HG02973 (cell line): ENCODE results near the gene COMMD10.
"Not testable (repeated sequence)": the region's sequence is repeated elsewhere in the genome, so short reads cannot be mapped to it uniquely, and the experiment has no call there.

ENCODE experiments used
- ATAC-seq: cut with Tn5 transposase; IDR thresholded peaks from one replicate; pipeline ENCODE4 v1.9.1; 2021; ENCODE audit warnings: moderate library complexity; ENCODE audit not compliant: unreplicated experiment

Gene COMMD10

DNA sequence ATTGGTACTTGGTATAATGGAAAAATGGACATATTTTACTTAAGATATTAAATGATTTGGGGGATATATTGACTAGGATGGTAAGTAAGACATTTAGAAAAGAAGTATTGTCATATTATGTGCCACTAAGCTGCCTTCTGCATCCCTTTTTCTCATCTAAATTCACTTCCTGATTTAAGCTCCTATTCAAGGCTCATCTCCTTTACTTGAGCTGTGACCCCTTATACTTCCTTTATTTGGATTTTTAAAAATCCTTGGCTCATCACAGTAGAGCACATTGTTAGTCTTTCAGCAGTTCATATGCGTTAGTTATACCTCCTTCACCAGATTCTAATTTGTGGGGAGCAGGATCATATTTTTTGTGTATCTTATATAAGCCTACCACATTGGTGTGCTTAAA lies 6.6 kb downstream of the COMMD10 start:
- no peak for ATAC-seq

DNA sequence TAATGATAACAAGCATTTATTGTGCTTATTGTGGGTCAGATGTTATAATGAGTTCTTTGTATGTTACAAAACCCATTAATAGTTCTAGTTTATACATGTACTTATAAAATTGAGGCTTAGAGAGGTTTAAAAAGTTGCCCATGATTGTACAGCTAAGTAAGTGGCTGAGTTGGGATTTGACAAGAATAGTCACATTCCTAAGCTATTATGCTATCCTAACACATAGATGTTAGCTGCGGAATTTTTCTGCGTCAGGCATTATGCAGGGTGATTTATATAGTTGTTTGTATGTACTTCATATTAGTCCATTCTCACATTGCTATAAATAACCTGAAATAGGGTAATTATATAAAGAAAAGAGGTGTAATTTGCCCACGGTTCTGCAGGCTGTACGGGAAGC lies 12.5 kb downstream of the COMMD10 start:
- no peak for ATAC-seq

DNA sequence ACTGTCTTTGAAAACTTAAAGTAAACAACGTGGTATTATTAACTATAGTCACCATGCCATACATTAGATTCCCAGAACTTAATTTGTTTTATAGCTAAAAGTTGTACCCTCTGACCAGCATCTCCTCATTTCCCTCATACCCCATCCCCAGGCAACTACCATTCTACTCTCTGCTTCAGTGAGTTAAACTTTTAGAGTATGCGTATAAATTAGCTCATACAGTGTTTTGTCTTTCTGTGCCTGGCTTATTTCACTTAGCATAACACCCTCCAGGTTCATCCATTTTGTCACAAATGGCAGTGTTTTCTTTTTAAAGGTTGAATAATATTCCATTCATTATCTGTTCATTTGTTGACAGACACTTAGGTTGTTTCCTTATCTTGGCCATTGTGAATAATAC lies 14.2 kb downstream of the COMMD10 start:
- ATAC-seq: no peak

DNA sequence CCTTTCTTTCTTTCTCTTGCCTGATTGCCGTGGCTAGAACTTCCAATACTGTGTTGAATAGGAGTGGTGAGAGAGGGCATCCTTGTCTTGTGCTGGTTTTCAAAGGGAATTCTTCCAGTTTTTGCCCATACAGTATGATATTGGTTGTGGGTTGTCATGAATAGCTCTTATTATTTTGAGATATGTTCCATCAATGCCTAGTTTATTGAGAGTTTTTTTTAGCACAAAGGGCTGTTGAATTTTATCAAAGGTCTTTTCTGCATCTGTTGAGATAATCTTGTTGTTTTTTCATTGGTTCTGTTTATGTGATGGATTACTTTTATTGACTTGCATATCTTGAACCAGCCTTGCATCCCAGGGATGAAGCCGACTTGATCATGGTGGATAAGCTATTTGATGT lies 20.1 kb downstream of the COMMD10 start:
- not testable (repeated sequence) for ATAC-seq

DNA sequence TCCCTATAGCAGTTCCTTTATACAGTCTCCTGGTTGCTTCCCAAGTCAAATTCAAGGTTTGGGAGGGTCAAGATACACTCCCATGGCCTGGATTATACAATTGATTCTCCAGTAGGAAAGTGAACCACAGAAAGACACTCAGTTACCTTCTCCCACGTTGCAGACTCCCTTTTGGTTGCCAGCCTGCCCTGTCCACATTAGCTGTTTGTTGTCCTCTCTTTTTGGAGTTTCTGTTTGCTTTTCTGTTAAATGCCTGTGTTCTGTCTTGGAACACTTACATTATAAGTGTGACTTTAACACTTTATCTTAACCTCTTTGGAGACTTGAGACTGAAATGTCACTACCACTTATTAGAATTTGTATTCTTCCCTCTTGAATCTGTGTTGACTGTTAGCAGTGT lies 30.3 kb downstream of the COMMD10 start:
- ATAC-seq: no peak

DNA sequence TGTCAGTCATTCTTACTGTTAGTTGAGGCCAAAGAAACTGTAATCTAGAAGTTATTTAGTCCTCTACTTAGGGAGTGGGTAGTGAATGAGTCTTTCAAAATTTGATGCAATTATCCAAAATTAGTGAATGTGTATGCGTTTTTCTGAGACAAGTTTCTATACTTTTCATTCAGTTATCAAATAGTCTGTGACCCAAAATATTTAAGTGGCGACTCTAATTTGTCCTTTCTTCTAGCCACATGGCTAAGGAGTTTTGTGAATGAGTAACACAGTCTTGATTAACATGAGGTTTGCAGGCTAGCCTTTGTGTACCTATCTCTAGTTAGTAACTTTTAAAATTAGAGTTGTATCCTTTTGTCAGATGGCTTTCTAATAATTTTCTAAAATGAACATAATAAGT lies 45.6 kb downstream of the COMMD10 start:
- no peak for ATAC-seq

DNA sequence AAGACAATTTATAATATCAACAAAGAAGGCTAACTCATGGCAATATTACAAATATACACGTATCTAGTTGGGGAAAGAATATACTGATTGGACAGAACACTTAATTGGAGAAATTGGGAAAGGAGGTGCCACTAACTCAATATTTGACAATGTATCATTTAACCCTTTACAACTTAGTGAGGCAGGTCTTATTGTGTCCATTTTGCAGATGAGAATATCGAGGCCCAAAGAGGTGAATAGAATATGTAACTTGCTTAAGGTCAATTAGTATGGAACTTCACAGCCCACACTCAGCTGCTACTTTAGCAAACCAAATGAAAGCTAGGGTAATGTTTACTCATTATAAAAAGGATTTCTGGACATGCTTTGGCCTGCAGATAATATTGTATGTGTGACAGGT lies 46.2 kb downstream of the COMMD10 start:
- no peak for ATAC-seq

DNA sequence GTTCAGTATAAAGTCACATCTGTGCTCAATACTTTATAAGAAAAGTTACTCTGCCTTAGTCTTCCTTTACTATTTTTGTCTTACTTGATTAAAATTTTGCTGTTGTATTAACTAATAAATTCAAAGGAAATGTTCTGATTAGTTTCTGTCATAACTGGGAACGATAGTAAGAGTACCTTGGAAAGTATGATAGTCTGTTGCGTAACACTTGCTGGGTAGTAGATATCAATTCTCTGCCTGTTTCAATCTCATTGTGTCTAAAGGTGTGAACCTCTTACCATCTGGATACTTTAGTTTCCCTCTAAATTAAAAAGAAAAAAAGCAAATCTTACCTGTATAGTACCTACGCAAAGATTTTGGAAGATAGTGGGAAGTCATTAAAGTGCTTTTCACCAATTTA lies 48.5 kb downstream of the COMMD10 start:
- ATAC-seq: no peak

DNA sequence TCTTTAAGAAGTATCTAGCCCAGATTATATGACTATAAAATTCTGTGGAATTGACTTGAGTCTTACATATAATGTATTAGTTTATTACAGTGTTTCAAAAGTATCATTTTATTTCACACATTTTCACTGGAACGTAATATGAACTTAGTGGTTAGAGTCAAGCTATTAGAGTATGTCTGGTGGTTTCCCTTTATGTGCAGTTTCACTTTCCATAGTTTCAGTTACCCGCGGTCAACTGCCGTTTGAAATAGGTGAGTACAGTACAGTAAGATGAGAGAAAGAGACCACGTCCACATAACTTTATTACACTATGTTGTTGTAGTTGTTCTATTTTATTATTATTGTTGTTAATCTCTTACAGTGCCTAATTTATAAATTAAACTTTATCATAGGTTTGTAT lies 50.5 kb downstream of the COMMD10 start:
- ATAC-seq: peak; percentile 100

DNA sequence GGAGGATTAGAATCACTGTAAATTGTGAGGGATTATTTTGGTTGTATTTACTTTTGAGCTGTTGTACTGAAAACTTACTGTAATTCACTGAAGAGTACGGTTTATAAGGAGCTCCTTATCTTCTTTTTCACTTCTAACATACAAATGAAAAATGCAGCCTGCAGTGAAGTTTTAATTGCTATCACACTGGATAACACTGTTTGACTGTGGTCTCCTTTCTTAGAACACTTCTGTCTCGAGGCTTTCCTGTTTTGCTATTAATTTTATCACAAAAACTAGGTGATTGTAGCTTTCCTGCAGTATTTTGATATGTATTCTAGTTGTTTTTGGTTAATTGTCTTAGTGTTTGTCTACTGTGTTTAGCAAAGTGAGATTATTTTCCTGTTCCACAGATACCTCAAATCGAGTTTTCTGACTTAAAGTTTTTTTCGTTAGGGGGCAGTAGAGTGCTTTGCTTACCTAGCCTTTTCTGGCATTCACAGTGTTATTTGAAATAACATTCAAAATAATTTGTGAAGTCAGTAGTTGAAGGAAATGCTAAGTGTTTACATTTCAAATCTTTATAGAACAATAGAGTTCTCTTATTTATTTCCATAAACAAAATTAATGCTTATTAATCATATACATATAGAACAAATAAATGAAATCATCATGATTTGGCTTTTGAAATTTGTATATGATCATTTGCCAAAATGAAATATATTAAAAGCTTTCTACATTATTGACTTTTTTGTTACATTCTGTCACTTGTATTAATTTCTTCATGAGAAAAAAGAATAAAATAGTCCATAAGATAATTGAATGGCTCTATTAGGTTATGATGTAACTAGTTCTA lies 52.9 kb downstream of the COMMD10 start:
- ATAC-seq: no peak

DNA sequence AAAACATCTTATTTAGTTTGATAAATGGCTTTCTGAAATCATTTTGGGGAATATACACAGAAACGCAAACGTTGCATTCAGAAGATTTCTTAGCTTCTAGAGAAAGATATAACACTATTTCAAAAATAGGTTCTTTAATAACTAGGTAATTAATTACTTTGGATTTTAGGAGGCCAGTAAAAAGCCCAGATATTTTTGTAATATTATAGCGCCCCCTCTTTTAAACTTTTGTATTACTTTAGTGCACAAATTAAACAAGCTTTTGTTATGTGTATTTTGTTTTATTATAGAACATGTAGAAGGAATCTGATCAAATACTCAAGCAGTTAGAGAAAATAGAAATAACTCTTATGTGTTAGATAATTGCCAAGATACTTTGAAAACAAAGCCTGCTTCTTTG lies 57.7 kb downstream of the COMMD10 start:
- ATAC-seq: no peak

DNA sequence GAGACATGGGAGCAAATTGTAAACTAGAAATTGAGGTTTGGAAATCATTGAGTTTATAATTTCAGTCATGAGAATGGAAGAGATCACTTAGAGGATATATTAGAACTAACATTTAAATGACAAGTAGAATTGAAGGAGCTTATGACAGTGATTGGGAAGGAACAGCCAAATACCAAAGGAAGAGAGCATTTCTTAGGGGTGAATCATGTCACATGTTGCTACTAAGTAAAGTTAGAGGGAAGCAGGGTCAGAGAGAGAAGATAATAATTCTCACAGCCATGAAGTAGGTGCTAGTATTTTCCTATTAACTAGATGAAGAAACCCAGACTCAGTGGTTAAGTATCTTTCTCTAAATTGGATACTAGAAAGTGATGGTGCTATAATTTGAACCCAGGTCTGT lies 59.3 kb downstream of the COMMD10 start:
- ATAC-seq: no peak

DNA sequence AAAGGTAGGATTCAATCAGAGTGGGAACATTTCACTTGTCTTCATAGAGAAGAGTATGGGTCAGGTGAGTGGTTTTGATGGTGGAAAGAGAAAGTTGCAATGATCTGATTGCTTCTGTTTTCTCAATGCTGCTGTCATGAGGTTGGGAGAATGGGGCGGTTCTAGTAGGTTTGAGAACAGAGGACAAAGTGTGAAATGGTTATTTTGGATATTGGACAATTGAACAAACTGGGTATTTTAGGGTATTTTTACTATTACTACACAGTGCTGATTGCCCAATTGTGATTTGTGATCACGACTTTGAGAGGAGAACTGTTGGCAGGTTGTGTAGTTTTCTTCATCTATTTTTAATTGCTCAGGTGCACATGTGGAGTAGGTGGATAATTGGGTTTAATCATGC lies 60.2 kb downstream of the COMMD10 start:
- ATAC-seq: no peak

DNA sequence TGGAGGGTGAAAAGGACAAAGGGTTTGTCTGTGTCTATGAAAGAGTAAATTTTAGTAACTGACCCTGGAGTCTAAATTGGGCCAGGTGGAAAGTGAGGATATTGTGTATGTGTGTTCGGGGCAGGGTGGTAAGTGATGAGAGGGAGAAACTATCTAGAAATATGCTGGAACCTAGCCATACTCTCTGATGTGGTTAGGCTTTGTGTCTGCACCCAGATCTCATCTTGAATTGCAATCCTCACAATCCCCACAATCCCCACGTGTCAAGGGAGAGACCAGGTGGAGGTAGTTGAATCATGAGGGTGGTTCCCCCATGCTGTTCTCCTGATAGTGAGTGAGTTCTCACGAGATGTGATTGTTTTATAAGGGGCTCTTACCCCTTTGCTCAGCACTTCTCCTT lies 60.6 kb downstream of the COMMD10 start:
- ATAC-seq: no peak

DNA sequence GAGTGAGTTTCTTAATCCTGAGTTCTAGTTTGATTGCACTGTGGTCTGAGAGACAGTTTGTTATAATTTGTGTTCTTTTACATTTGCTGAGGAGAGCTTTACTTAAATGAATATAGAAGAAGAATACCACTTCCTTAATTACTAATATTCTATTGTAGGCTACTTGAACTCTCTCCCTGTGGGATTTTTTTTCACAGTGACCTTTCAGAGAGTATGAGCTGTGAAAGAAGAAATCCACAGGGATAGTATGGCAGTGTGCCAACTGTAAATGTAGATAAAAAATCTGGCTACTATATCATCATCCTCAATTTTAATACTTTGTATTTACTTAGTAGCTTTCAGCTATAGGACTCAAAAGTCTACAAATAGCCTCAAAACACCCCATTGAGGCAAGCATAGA lies 67.3 kb downstream of the COMMD10 start:
- no peak for ATAC-seq

DNA sequence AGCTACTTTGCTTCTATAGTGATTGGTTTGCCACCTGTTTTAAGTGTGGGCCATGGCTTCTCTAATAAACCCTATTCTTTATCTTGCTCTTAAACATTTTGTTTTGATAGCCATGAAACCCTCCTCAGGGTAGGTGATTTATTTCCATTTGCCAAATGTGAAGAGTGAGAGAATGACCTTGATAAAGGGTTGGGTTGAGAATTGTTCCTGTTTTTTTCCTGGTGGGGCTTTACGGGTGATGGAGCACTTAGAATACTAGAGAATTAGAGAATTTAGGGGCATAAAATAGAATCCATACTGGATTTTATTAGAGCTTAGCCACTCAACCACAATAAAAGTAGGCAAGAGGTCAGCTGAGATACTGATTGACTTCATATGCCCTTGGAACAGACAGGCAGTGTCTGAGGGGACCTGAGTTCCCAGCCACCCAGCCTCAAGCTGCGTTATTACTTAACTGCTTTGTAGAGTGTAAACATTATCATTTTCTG lies 68.9 kb downstream of the COMMD10 start:
- no peak for ATAC-seq

DNA sequence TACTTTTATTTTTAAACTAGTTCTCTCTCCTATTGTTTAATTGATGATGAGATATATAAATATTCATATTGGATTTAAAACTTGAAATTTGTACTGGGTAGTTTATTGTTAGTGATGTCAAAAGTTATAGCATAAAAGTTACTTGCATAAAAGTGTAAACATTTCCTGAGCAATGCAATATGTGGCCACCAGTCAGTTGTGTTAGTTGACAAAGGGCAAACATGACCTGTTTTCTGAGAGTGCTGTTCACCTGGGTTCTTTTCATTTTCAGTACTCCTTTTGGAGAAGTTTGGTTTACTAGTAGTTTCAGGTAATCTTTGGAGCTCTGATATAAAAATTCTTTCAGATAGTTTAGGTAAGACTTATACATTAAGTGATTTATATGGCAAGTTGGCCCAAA lies 69.4 kb downstream of the COMMD10 start:
- no peak for ATAC-seq

DNA sequence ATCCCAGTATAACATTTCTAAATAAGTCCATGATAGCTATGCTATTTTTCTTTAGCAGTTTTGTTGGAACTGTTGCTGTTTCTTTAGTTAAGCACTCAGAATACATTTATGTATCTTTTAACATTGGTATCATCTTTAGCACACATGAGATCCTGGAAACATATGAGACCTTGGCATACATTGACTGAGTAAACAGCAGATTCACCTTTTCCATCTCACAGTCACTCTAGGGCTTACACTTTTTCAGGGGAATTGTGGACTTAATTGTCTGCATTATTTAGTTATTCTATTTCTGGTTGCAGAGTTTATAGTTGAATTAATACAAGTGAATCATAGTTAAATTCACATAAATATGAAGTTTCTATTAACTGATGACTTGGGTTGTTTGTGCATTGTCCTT lies 70.1 kb downstream of the COMMD10 start:
- no peak for ATAC-seq

DNA sequence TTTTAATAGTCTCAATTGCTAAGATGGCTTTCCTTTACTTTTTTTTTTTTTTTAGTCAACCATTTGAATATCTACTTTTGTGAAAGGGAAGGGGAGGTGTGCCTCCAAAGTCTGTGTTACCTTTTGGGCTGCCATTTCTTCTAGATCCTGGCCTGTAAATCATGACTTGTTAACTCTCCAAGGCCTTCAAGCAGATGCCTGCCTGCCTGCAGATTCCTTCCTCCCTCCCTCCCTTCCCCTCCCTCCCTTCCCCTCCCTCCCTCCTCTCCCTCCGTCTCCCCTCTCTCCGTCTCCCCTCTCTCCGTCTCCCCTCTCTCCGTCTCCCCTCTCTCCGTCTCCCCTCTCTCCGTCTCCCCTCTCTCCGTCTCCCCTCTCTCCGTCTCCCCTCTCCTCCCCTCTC lies 73.1 kb downstream of the COMMD10 start:
- ATAC-seq: no peak

DNA sequence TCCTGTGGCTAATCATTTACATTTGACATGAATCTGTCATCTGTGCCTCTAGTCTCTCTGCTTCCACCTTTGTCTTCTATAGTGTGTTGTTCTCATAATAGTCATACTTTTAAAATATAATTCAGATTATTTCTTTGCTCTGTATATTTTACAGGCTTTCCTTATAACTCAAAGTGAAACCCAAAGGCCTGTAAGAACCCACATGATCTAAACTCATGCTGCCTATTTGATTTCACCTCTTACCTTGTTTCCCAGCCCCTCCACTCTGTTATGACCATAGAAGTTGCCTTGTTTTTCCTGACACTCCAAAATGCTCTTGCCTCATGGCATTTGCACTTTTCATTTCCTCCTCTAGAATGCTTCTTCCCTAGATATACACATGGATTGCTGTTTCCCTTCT lies 74.2 kb downstream of the COMMD10 start:
- no peak for ATAC-seq

DNA sequence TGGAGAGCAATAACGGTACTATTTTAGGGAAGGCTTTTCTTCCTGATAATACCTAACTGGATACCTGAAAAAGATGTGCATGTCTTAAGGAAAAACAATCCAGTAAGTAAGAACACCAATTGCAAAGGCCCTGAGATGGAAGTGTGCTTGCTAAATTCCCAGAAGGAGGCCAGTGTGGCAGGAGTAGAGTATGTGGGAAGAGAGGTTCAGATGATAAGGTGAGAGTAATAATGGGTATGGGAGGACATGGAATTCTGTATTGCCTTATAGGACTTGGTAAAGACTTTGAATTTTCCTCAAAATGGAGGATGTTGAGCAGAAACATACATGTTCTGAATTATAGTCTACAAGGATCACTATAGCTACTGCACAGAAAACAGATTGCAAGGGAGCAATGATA lies 89.3 kb downstream of the COMMD10 start:
- no peak for ATAC-seq

DNA sequence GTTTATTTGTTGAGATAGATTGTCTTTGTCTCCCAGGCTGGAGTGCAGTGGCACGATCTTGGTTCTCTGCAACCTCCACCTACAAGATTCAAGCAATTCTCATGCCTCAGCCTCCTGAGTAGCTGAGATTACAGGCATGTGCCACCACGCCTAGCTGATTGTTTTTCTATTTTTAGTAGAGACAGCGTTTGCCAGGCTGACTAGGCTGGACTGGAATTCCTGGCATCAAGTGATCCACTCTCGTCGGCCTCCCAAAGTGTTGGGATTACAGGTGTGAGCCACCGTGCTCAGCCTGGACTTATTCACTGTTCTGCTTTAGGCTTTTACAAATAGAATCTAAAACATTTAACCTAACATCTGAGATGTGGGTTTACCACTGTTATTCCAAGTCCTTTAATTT lies 91.3 kb downstream of the COMMD10 start:
- no peak for ATAC-seq

DNA sequence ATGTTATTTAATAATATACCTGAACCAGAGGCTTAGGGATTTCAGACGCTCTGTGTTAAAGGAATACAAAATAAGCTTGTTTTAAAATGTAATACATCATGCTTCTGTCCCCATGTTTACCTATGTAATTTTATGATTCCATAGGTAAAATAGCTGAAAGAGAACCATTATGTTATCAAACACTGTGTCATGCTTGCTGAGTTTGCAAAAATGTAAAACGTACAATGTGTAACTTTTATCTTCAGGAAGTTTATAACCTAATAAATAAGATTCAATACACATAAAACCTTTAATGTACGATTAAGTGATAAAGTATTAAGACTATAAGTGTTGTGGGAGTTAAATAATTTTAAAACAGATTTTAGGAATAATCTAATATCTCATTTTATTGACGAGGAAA lies 94.1 kb downstream of the COMMD10 start:
- ATAC-seq: no peak
